ENCODE measurements around the gene SORL1.

Gene SORL1

DNA sequence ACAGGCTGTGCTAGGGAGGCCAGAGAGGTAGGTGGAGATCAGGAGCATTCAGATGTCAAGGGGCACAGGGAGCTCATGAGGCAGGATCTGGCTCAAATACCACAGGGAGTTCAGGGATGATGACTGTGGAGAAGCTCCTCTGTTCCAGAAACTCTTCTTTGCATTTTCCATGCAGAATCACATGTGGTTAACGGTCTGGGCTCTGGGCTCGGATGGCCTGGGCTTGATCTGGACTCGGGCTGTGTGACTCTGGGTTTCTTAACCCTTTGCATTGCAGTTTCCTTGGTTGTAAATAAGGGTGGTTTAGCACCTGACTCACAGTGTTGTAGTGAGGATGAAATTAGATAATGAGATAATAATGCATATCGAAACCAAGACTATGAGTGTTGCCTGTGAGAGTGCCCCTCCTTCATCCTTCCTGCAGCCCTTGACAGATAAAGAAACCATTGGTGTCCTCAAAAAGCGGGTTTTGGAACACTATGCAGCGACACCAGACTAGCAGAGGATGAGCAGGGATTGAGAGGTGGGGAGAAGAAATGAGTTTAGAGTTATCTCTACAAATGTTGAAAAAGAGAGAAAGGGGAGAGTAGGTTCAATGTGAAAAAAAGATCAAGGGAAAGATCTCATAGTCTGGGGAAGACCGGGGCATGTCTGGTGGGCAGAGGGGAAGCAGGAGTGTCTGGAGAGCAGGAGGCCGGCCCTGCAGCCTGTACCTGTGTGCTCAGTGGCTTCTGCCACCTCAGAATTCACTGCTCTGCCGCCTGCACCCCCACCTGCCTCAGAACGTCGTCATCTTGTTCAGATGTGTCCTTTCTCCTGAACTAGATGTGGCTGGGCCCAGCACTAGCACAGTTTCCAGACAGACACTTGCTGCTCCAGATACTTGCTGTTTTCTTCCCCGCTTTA lies 198.5 kb downstream of the SORL1 start:
- in situ Hi-C loops (cut with MboI; ENCODE audit: low sequenced_read_pairs), result loop anchor here (25.0 kb wide), 2 partner anchors 562 to 862 kb away; no protein-coding TSS in a partner anchor

GRCh38 chr11:121651257-121651605 lies 199.1 kb downstream of the SORL1 start:
- in situ Hi-C loops (cut with MboI; ENCODE audit: low sequenced_read_pairs), result loop anchor here (25.0 kb wide), 2 partner anchors 561 to 861 kb away; no protein-coding TSS in a partner anchor

- in situ Hi-C loops (cut with MboI; ENCODE audit: low sequenced_read_pairs), result loop anchor here (25.0 kb wide), 2 partner anchors 559 to 859 kb away; no protein-coding TSS in a partner anchor
These were observed 200.9 kb downstream of the SORL1 start for GRCh38 chr11:121652971-121653370.

DNA sequence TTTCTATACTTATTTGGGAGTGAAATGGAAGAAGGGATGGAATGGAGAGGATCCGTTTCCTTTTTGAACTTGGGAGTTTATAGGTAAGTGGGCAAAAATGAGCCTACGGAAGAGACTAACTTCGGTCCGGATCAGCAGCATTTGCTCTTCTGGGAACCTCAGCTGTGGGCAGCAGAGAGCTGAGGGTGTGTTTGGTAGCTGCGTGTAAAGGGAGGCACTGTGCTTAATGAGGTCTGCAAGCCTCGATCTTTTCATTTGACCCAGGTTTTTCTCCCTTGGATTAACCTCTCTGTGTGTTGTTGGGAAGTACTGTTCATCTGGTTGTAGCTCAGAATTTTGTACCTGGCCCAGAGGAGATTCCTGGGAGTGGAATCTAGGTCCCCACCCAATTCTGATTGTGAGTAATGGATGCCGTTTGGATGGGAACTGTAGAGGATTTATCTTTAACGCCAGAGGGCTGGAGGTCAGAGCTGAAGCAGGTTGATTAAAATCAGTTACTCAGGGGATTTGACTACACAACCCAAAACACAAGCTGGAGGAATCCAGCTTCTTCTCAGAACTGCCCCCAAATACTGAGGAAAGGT lies 202.2 kb downstream of the SORL1 start:
- in situ Hi-C loops (cut with MboI; ENCODE audit: low sequenced_read_pairs), result loop anchor here (25.0 kb wide), 2 partner anchors 558 to 858 kb away; no protein-coding TSS in a partner anchor

GRCh38 chr11:121654843-121655536 lies 202.9 kb downstream of the SORL1 start:
- in situ Hi-C loops (cut with MboI; ENCODE audit: low sequenced_read_pairs), result loop anchor here (25.0 kb wide), 2 partner anchors 557 to 857 kb away; no protein-coding TSS in a partner anchor

GRCh38 chr11:121655537-121656327 lies 203.6 kb downstream of the SORL1 start:
- in situ Hi-C loops (cut with MboI; ENCODE audit: low sequenced_read_pairs), result loop anchor here (25.0 kb wide), 2 partner anchors 557 to 857 kb away; no protein-coding TSS in a partner anchor

DNA sequence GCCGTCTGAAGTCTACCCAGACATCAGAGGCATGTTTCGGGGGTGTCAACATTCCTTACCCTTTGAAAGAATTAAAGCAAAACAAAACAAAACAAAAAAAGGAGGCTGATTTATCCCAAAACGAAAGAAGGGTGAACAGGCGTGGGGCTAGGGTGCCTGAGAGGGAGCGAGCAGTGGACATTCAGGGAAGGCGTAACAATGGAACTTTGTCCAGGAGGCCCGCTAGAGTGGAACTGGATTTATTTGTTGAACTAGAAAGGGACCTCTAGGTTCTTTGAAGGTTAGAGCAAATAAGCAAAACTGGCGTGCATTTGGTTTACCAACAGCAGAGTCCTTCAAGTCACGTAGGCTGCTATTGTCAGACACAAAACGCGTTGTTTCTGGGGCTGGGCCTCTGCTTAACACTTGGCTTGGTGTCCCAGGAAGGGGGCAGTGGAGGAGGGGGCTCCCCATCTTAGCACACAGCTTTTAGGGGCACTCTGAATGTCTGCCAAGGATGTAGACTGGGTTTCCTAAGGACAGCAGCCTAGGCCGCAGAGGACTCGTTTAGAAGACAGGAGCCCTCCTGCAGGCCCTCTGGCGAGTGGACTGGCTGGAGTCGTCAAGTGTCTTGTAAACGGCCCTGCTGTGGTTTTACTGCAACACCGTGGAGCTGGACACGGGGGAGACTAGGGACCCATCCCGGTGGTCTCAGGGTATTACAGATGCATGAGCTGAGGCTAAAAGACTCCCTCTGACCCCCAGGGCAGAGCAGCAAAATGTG lies 204.4 kb downstream of the SORL1 start:
- in situ Hi-C loops (cut with MboI; ENCODE audit: low sequenced_read_pairs), result loop anchor here (25.0 kb wide), 2 partner anchors 556 to 856 kb away; no protein-coding TSS in a partner anchor

DNA sequence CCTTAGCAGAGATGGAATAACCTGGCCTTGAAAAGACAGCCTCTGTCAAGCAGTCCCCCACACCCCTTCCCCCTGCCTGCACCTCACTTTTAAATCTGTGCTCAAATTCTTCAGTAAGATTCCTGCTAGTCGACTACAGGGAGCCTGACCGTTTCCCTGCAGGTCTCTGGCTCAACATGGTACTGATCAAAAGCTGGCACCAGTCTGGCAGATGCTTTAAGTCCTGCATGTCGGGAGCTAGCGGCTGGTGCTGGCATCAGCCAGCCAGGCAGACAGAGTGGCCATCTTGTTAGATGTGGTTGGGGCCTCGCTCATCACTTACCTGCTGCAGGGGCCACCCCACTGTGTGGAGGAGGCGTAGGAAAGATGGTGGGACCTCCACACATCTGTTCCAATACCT lies 205.0 kb downstream of the SORL1 start:
- in situ Hi-C loops (cut with MboI; ENCODE audit: low sequenced_read_pairs), result loop anchor here (25.0 kb wide), 2 partner anchors 555 to 855 kb away; no protein-coding TSS in a partner anchor

DNA sequence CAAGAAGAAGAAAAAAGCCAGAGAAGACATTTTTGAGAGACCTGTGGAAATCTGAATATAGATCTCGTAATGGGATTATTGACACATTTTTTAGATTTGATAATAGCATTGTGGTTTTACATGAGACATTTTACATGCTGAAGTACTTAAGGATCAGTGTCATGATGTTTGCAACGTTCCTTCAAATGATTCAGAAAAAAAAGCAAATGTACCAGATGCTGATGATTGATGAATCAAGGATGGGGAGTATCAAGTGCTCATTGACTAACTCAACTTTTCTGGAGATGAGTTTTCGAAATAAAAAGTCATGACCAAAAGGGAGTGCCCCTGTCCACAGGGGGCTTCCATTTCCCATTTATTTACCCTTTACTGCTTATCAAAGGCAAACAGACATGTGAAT lies 207.7 kb downstream of the SORL1 start:
- in situ Hi-C loops (cut with MboI; ENCODE audit: low sequenced_read_pairs), result loop anchor here (25.0 kb wide), 2 partner anchors 552 to 852 kb away; no protein-coding TSS in a partner anchor

GRCh38 chr11:121661880-121662486 lies 209.9 kb downstream of the SORL1 start:
- in situ Hi-C loops (cut with MboI; ENCODE audit: low sequenced_read_pairs), result loop anchor here (25.0 kb wide), 2 partner anchors 550 to 850 kb away; no protein-coding TSS in a partner anchor

GRCh38 chr11:121664144-121664543 lies 212.0 kb downstream of the SORL1 start:
- in situ Hi-C loops (cut with MboI; ENCODE audit: low sequenced_read_pairs), result loop anchor here (25.0 kb wide), 2 partner anchors 548 to 848 kb away; no protein-coding TSS in a partner anchor

GRCh38 chr11:121665206-121665838 lies 213.2 kb downstream of the SORL1 start:
- in situ Hi-C loops (cut with MboI; ENCODE audit: low sequenced_read_pairs), result loop anchor here (25.0 kb wide), 2 partner anchors 547 to 847 kb away; no protein-coding TSS in a partner anchor

DNA sequence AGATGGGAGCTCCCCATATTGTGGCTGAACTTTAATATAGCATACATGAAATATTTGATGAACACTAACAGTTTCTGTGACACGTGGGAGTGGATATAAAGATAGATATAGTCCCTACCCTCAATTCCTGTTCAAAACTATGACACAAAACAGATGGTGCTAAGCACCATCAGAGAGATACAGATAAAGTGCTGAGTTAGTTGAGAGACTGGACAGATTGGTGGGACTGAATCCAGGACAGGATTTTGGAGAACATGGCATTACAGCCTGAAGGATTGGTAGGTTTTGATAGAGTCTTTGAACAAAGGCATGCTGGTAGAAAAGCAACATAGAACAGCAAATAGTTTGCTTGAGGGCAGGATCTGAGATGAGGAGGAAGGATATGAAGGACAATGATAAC lies 215.7 kb downstream of the SORL1 start:
- in situ Hi-C loops (cut with MboI; ENCODE audit: low sequenced_read_pairs), result loop anchor here (25.0 kb wide), 2 partner anchors 544 to 844 kb away; no protein-coding TSS in a partner anchor

DNA sequence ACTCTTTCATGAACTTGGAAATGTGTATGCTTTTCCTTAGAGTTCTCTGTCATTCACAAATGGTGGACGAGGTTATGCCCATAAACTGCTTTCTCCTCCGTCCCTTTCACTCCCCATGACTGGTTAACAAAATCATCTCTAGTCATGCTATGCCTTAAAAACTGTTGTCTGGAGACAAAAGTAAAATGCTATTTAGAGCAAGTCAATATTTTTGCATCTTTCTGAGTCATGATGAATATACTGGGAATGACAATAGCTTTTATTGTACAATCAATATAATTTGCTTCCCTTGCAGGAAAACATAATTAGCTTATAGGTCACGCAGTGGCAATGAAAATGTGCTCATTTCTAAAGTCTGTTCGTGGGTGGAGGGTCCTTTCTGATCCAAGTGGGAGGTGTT lies 217.3 kb downstream of the SORL1 start:
- in situ Hi-C loops (cut with MboI; ENCODE audit: low sequenced_read_pairs), result loop anchor here (25.0 kb wide), 2 partner anchors 543 to 843 kb away; no protein-coding TSS in a partner anchor

DNA sequence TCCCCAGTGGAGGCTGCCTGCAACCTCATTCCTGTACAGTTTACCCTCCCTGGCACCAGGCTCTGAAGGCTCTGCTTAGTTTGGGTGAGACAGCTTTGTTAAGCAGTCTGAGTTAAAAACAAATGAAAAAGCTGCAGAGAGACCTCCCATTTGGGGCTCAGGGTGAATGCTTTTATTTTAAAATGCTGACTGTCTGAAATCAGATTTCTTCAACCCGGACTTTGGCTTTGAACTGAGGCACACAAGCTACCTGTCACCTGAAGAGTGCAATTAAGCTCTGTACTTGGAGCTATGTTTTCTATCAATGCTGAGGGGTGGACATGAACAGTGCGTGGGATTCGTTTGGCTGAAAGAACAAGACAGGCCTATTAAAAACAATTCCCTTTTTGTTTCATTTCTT lies 218.2 kb downstream of the SORL1 start:
- in situ Hi-C loops (cut with MboI; ENCODE audit: low sequenced_read_pairs), result loop anchor here (25.0 kb wide), 2 partner anchors 542 to 842 kb away; no protein-coding TSS in a partner anchor

- in situ Hi-C loops (cut with MboI; ENCODE audit: low sequenced_read_pairs), result loop anchor here (25.0 kb wide), 2 partner anchors 541 to 841 kb away; no protein-coding TSS in a partner anchor
These were observed 218.7 kb downstream of the SORL1 start for GRCh38 chr11:121670805-121671282.

DNA sequence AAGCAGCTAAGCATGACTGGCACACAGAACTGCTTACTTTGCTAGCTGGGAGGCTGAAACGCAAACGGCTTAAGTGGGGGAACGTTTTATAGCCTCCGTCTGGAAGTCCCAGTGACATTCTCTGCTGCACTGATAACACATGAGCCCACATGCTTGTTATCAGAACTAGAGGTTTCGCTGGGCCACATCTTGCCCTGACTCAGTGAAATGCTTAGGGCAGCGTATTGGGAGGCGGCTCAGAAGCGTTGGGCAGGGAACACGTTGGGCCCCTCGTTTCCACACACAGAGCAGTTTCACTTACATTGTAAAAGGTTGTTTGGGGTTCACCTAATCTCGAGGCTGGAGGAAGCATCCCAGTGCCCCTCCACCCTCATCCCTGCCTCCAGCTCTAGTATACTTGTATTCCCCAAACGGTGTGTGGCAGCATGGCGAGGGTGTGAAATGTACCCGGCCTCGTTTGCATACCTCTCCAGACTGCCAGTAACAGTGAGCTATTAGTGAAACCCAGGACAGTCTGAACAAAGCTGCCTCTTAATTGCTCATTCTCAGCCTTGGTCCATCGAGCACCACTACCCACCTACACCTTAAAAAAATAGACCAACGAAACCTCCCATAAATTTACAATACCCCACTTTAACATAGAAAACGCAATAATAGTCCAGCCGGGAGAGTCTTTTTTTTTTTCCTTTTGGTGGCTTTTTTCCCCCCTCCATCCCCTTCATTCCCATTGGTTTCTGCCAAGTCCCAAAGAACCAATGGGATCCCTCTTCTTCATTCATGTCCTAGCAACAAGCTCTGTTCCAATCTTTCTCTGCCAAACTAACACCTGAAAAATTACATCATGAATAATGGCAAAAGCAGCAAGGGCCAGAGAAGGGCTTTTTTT lies 219.4 kb downstream of the SORL1 start:
- in situ Hi-C loops (cut with MboI; ENCODE audit: low sequenced_read_pairs), result loop anchor here (25.0 kb wide), 2 partner anchors 541 to 841 kb away; no protein-coding TSS in a partner anchor

Measured in HL-60/S4 treated with phorbol 12-myristate 13-acetate at 8.2 ng/mL for 4 days and 3 days (cell line).